ENCODE measurements around the gene THSD7A. TPM values are rescaled to one million over a fixed set of nuclear protein-coding genes. Genes with fewer than 3 reads are reported as not detected.

Gene THSD7A
- total and polyA plus RNA-seq, 2 of the 13 experiments (the other 11 are each of a cell fraction or from before 2014, with no cell fraction given), result 0.01 to 0.07 TPM

- intact Hi-C loops (cut with micrococcal nuclease; ENCODE audit: unreplicated experiment), result no loop called here
- Histone ChIP-seq H3K27me3 (ENCODE audit: control insufficient read depth in 1 of 2, insufficient read depth in 2 of 2, low read length in 2 of 2) (no peaks in the 10 kb centered on the region), H3K36me3 (replicated peaks in 1 of 2; ENCODE audit: control insufficient read depth in 1 of 2, insufficient read depth in 2 of 2, low read length in 2 of 2) (no peaks in the 10 kb centered on the region), H3K9ac (ENCODE audit: insufficient read depth, low read depth, low read length) (no peak overlapping the region), H3K4me3 (replicated peaks in 1 of 3; ENCODE audit: insufficient read depth in 1 of 3, low read depth in 2 of 3, low read length in 3 of 3) (no peak overlapping the region), H3K4me2 (ENCODE audit: low read depth, low read length) (no peak overlapping the region), H3K79me2 (ENCODE audit: insufficient read depth, low read length) (no peaks in the 10 kb centered on the region), H3K4me1 (ENCODE audit: insufficient read depth, low read length) (no peaks in the 10 kb centered on the region), H3K9me3 (ENCODE audit: low read length) (peaks cover 9% of the 10 kb centered on the region), H4K20me1 (ENCODE audit: insufficient read depth, low read length) (no peaks in the 10 kb centered on the region), H3K27ac (ENCODE audit: extremely low read length, insufficient read depth, low read length) (no peak overlapping the region), H2AFZ (ENCODE audit: low read length) (no peak overlapping the region)
- ChIA-PET CTCF (ENCODE audit: low intra/inter-chr PET ratio, low total read pairs) (no interaction called here), POLR2A (no interaction called here)
- DNase-seq (ENCODE audit: low spot score) (no peak), FAIRE-seq (no peak), ATAC-seq (no peak)
- no TSS peak for BruUV-seq (replicated peaks)
- WGBS (ENCODE audit: low lambda C conversion rate), result 47% methylated on average over 8 of the region's 8 CpGs
- in situ Hi-C loops (cut with HindIII; ENCODE audit: extremely low pct_ligation_motif_present, low pct_unique_long_range_greater_than_20kb), result no loop called here
- no peak for TF ChIP-seq SNAPC5 (CRISPR knock-in tag; IDR thresholded peaks at IDR 0.05; ENCODE audit: borderline replicate concordance)
- no peak for TF ChIP-seq ZFY (CRISPR knock-in tag; IDR thresholded peaks at IDR 0.05)
- TF ChIP-seq ARID2 (CRISPR knock-in tag; IDR thresholded peaks at IDR 0.05; ENCODE audit: borderline replicate concordance), result no peak
- no peak for TF ChIP-seq MAZ (IDR thresholded peaks at IDR 0.05; ENCODE audit: borderline replicate concordance, low read depth, low read length)
- TF ChIP-seq MAZ (CRISPR knock-in tag; IDR thresholded peaks at IDR 0.05; ENCODE audit: low read depth), result no peak
- TF ChIP-seq RORA (CRISPR knock-in tag; IDR thresholded peaks at IDR 0.05), result no peak
- TF ChIP-seq KLF11 (CRISPR knock-in tag; IDR thresholded peaks at IDR 0.05), result no peak
- no peak for TF ChIP-seq ZNF407 (CRISPR knock-in tag; IDR thresholded peaks at IDR 0.05; ENCODE audit: not compliant biosample characterization)
- TF ChIP-seq ZNF280D (CRISPR knock-in tag; IDR thresholded peaks at IDR 0.05), result no peak
- TF ChIP-seq SAFB2 (CRISPR knock-in tag; IDR thresholded peaks at IDR 0.05; ENCODE audit: borderline replicate concordance, low read depth), result no peak
- TF ChIP-seq TARDBP (CRISPR knock-in tag; IDR thresholded peaks at IDR 0.05), result no peak
- no peak for TF ChIP-seq ZSCAN30 (CRISPR knock-in tag; IDR thresholded peaks at IDR 0.05)
Observed at GRCh38 chr7:11410656-11411644, 421.0 kb downstream of the THSD7A start.
